Liver (tissue), 3 donors: Measurements from ENCODE around the gene TMIE.

Experiments
- TAF1 ChIP-seq: conservative IDR thresholded peaks from 2 replicates; pipeline ENCODE4 v1.6.1; 2016; ENCODE audit warnings: antibody characterized with exemption, mild to moderate bottlenecking
- TF ChIP-seq, protein P1 (sequence below): fragments of 150-350 bp; IDR thresholded peaks from 2 replicates; pipeline ENCODE4 v1.5.1; 2017; ENCODE audit warnings: improper control_type of control experiment, low read depth, low read length; ENCODE audit not compliant: missing input control
- donor health status: healthy.
- donor health status: healthy.

DNA sequence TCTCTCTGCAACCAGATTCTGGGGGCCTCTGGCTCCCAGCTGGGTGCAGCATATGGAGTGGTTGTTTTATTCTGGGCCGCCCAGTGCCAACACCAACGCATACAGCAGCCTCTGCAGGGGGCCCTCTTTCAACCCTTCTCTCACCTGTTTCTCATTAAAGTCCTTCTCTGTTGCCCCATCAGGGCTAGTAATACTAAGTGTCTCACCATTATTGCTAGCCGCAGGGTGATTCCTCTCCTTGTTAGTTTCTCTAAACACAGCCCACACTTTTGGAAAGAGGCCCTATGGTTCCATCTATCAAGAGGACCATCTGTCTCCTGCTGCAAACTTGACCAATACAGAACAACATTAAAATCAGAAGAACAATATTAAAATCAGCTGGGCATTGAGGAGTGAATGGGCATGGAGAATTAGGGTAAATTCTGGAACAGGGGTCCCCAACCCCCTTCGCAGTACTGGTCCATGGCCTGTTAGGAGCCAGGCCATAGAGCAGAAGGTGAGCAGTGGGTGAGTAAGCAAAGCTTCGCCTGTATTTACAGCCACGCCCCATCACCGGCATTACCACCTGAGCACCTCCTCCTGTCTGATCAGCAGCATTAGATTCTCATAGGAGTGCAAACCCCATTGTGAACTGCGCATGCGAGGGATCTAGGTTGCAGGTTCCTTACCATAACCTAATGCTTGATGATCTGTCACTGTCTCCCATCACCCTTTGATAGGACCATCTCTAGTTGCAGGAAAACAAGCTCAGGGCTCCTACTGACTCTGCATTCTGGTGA is 44.2 kb upstream of the TMIE start:
- no peak for TF ChIP-seq TAF1
- TF ChIP-seq, protein P1, sequence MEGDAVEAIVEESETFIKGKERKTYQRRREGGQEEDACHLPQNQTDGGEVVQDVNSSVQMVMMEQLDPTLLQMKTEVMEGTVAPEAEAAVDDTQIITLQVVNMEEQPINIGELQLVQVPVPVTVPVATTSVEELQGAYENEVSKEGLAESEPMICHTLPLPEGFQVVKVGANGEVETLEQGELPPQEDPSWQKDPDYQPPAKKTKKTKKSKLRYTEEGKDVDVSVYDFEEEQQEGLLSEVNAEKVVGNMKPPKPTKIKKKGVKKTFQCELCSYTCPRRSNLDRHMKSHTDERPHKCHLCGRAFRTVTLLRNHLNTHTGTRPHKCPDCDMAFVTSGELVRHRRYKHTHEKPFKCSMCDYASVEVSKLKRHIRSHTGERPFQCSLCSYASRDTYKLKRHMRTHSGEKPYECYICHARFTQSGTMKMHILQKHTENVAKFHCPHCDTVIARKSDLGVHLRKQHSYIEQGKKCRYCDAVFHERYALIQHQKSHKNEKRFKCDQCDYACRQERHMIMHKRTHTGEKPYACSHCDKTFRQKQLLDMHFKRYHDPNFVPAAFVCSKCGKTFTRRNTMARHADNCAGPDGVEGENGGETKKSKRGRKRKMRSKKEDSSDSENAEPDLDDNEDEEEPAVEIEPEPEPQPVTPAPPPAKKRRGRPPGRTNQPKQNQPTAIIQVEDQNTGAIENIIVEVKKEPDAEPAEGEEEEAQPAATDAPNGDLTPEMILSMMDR, result no peak
